HG03520 (cell line): ENCODE results near the gene PRKD3.

ENCODE experiments used
- ATAC-seq: cut with Tn5 transposase; IDR thresholded peaks from one replicate; pipeline ENCODE4 v1.9.1; 2021; ENCODE audit warnings: mild to moderate bottlenecking, moderate library complexity; ENCODE audit not compliant: unreplicated experiment

Gene PRKD3

GRCh38 chr2:37343537-37344434 lies 19.2 kb upstream of the PRKD3 start:
- no peak for ATAC-seq

- no peak for ATAC-seq
Observed at GRCh38 chr2:37342591-37343220, 18.1 kb upstream of the PRKD3 start.

GRCh38 chr2:37340637-37341036 lies 16.0 kb upstream of the PRKD3 start:
- ATAC-seq: no peak

DNA sequence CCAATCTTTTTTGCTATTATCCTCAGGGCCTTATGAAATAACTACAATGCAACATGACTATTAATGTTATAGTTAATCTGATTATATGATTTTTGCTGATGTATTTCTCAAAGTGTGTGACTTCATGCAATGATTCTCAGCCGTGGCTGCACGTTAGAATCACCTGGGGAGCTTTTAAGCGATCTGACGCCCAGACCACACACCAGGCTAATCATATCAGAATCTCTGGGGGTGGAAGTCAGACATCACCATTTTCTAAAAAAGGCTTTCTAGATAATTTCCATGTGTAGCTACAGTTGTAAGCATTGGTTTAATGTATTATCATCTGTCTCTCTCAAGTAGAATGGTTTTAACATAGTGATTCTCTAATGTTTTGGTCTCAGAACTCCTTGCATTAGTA lies 14.3 kb upstream of the PRKD3 start:
- no peak for ATAC-seq

DNA sequence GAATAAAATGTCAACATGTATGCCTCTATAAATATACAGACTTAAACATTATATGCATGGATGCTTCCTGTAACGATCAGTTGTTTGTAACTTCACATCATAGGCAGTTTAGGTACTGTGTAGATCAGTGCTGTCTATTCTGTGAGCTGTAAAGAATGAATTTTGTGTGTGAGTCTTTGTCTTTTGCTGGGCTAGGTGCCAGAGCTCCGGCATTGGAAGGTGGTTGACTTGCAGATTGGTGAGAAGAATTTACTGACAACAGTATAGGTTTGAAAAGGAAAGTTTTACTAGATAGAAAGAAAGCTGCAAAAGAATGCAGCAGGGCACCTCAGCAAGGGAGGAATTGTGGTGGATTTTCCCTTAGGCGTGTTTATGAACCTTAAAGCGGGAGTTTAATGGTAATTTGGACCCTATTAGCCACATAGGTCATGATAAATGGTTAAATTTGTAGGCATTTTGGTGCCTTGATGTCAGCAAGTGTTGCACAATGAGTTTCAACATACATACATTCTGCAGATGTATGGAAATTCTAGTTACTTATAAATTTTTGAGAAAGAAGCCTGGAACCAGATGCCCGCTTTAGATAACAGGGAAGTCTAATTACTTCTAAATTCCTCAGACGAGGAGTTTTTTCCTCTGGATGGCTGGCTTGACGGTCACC lies 13.1 kb upstream of the PRKD3 start:
- ATAC-seq: no peak

DNA sequence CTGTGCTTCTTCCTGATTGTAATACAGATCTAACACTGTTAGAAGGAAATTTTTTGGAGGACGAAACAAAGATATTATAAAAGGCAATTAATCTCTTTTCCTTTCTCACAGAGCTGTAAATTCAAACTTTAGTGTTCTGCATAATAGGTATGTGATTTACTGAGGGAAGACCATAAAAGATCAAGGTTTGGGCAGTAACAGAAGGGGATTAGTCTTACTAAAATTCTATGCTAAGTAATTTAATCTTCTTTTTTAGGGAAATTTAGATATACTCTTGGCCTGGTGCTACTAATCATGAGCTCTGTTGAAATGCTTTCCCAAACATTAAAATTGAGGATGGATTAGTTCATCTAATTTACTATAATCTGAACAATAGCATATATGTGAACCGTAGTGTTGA lies 11.0 kb upstream of the PRKD3 start:
- ATAC-seq: no peak

GRCh38 chr2:37333256-37333655 lies 8.6 kb upstream of the PRKD3 start:
- no peak for ATAC-seq

- no peak for ATAC-seq
Observed at GRCh38 chr2:37332560-37332959, 7.9 kb upstream of the PRKD3 start.

- no peak for ATAC-seq
Observed at GRCh38 chr2:37330681-37331080, 6.0 kb upstream of the PRKD3 start.

DNA sequence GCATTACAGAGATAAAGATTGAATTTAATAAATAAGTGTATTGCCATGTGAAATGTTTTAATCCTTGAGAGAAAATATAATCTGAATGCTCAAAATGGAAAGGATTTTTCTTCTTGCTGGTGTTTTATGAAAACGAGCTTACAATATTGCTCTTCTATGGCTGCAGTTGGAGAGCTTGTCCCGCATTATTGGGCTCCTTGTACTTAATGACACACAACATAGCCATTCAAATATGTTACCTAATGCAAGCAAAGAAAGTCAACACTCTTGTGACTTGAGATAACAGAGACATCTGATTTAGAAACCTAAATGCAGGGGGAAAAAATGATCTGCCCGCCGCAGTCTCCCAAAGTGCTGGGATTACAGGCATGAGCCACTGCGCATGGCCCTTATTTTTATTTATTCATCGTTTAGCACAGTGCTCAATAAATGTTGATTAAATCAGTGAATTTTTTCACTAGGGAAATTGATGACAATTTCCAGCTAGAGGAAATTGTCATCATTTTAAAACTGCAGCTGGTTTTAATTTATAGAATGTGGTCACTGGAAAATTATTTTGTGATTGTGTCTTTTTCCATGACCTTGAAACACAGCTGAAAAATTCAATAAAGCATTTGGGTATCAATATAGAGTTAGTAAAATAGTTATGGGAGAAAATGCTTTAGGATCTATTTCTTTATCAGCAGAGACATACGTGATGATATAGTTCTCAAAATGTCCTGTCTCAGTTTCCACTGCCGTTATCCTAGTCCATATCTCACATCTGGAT lies 2.4 kb upstream of the PRKD3 start:
- no peak for ATAC-seq

- ATAC-seq: no peak
Observed at GRCh38 chr2:37326285-37326684, 1.7 kb upstream of the PRKD3 start.

DNA sequence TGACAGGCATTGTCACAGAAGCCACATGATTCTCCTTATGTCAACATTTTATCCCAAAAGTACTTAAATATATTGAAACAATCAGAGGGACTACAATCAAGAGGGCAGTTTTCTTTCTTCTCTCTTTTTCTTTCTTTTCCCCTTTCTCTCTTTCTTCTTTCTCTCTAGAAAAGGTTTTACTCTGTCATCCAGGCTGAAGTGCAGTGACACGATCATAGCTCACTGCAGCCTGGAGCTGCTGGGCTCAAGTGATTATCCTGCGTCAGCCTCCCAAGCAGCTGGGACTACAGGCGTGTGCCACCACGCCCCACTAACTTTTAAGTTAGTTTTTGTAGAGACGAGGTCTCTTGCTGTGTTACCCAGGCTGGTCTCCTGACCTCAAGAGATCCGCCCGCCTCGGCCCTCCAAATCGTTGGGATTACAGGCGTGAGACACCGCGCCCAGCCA lies 1.0 kb upstream of the PRKD3 start:
- ATAC-seq: no peak

GRCh38 chr2:37324536-37324785 lies 172 bp downstream of the PRKD3 start:
- ATAC-seq: no peak

GRCh38 chr2:37323781-37324535 lies 675 bp downstream of the PRKD3 start:
- ATAC-seq: peak; percentile 7

DNA sequence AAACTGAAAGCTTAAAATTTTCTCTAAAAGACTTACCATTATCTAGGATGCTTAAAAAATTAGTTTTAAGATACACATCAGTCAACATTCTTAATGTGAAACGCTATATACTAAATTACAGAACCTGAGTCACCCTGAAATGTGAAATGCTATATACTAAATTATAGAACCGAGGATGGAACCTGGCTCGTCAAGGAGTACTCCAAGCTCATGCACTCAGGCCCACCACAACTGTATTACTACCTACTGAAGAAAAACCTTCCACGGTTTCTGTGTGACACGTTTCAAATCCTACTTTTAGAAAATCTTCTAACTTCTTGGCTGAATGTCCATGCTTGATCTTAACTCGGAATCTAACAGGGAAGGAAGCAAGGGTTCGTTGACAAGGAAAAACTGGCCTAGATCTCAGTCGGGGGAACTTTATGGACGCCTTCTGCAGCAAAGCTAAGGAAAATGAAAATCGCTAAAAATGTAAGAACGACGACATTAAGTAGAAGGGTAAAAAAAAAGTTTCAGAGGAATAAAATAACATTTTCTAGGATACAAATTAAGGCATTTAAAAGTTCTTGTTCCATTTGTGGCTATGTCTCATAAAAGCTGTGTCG lies 1.4 kb downstream of the PRKD3 start:
- no peak for ATAC-seq

DNA sequence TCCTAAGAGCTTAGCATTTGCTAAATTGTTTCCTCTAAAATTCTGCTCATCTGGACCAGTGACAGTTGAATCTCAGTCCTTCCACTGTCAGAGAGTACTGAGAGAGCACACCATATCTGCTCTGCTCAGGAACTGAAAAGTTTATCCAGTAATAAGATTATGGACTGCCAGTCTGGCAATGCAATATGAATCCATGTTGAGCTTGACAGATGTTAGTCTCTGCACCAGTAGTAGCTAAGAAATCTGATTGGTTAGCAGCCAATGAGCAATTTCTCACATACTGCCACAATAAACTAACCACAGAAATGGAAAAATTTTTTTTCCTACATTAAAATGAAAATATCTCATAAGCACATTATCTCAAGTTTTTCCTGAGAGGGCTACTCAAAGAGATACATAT lies 2.3 kb downstream of the PRKD3 start:
- no peak for ATAC-seq

DNA sequence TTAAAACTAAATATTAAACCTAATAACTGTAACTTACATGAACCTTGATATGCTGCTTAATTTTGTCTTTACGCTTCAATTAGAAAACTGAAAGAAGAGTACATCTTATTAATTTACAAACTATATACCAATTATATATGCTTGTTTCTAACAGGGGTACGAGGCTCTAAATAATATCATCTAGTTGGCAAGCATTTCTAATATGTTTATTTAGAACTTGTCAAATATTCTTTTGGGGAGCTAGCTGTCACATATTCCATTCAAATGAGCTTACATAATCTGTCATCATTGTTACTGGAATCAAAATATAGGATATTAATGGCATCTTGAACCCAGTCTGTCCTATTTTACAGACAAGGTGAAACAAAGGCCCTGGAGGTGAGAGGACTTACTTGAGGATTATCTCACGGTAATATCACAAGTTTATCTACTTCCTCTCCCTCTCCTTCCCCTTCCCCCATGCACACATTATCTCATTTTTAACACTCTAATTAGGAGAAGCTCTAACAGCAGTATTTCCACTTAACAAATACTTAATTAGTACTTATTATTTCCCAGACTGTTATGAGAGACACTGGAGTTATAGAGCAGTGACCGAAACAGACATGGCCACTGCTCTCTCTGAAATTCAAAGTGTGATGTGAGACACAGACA lies 3.5 kb downstream of the PRKD3 start:
- no peak for ATAC-seq

DNA sequence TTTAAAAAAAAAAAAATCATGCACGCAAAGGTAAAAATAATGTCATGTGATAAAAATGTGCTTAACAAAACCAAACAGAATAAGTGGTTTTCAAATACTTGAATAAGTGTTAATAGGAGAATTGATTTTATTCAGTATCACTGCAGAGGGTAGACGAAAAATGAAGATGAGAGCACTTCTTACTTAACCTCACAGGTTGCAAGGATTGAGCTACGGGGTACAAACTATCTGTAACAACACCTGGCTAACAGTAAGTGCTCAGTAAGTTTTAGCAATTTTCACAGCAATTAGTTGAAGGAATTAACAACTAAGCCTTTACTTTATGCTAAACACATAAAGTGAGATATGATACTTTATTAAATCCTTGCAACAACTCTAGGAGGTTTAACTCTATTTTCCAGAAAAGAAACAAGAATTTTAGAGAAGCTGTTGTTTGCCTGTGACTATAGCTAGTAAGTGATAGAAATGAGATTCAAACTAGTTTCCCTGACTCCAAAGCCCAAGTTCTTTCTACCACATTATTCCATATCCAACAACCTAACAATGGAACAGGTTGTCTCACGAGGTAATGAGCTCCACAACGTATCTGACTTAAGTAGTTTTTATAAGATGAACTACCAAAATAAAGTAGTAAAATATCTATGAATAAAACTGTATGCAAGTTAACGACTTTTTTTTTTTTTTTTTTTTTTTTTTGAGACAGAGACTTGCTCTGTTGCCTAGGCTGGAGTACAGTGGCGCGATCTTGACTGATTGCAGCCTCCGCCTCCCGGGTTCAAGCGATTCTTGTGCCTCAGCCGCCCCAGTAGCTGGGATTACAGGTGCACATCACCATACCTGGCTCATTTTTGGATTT lies 4.7 kb downstream of the PRKD3 start:
- ATAC-seq: no peak

GRCh38 chr2:37318401-37318800 lies 6.2 kb downstream of the PRKD3 start:
- ATAC-seq: no peak
